Measurements from ENCODE around the gene RNF169.

DNA sequence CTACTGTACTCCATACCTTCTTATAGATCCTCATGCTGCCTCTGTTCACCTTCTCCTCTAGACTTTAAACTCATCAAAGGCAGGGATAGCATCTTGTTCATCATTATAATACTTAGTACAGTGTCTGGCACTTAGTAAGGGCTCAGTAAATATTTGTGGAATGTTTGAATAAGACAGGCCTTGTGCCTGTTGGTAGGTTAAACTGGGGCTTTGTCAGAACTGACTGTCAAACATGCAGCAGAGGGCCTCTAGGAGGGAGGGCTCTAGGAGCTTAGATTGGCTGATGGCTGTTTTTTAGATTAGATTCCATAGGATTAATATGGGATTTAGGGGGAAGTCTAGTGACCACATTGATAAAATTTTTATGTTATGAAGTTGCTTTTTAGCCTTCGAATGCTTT, 70.8 kb downstream of the RNF169 start:
- TF ChIP-seq POLR2AphosphoS5 (IDR thresholded peaks at IDR 0.05) (no peak), EP300 (IDR thresholded peaks at IDR 0.05) (no peak)
- TF ChIP-seq, protein P1, sequence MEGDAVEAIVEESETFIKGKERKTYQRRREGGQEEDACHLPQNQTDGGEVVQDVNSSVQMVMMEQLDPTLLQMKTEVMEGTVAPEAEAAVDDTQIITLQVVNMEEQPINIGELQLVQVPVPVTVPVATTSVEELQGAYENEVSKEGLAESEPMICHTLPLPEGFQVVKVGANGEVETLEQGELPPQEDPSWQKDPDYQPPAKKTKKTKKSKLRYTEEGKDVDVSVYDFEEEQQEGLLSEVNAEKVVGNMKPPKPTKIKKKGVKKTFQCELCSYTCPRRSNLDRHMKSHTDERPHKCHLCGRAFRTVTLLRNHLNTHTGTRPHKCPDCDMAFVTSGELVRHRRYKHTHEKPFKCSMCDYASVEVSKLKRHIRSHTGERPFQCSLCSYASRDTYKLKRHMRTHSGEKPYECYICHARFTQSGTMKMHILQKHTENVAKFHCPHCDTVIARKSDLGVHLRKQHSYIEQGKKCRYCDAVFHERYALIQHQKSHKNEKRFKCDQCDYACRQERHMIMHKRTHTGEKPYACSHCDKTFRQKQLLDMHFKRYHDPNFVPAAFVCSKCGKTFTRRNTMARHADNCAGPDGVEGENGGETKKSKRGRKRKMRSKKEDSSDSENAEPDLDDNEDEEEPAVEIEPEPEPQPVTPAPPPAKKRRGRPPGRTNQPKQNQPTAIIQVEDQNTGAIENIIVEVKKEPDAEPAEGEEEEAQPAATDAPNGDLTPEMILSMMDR (IDR thresholded peaks at IDR 0.05): no peak
